Spinal cord (tissue), 10 donors: ENCODE data around the gene KIRREL3. TPM values are rescaled to one million over a fixed set of nuclear protein-coding genes. Genes with fewer than 3 reads are reported as not detected.

Experiments used
- DNase-seq, 6 donors: peaks; one replicate each; pipeline versions ENCODE4 v3.0.0 to v3.0.0-alpha.2; 2013 to 2015; ENCODE audit warnings: low spot score in 6 of 6, low read depth in 4 of 6
- H3K27ac ChIP-seq: one replicate; pipeline ENCODE4 v1.5.1; 2013; ENCODE audit warnings: low read depth, low read length, control low read depth
- H3K27me3 ChIP-seq: one replicate; pipeline ENCODE4 v1.6.1; 2013; ENCODE audit warnings: low read length; ENCODE audit not compliant: control insufficient read depth, insufficient read depth
- H3K36me3 ChIP-seq: one replicate; pipeline ENCODE4 v1.6.1; 2013; ENCODE audit warnings: low read length; ENCODE audit not compliant: control insufficient read depth, insufficient read depth
- H3K4me1 ChIP-seq: one replicate; pipeline ENCODE4 v1.6.1; 2013; ENCODE audit warnings: low read length; ENCODE audit not compliant: control insufficient read depth, insufficient read depth
- H3K4me3 ChIP-seq: one replicate; pipeline ENCODE4 v1.5.1; 2013; ENCODE audit warnings: low read depth, low read length, control low read depth
- H3K9me3 ChIP-seq: one replicate; pipeline ENCODE4 v1.6.1; 2013; ENCODE audit warnings: low read length; ENCODE audit not compliant: control insufficient read depth, insufficient read depth
- WGBS: methylation state at CpG from one replicate; pipeline ENCODE4 v1.1.5; 2013; ENCODE audit warnings: missing lambda C conversion rate; ENCODE audit not compliant: insufficient coverage; 5-methylcytosine and 5-hydroxymethylcytosine counted together
- polyA plus RNA-seq, 2 donors: library from polyadenylated mRNA; unstranded; fragments of 120-200 nt; gene quantifications; one replicate each; pipeline ENCODE4 v1.2.1, GENCODE V29; 2013; ENCODE audit not compliant: insufficient read length in 2 of 2
- total RNA-seq, 2 donors: library from RNA; depleted of rRNA in 1 of 2; stranded (reverse); fragments of 120-200 nt in 1 of 2; fragments of >200 nt in 1 of 2; gene quantifications; one replicate each; pipeline versions ENCODE4 v1.2.3 to v1.2.4, GENCODE V29; 2013 to 2014
- donor health status: healthy.

The KIRREL3 gene
- total and polyA plus RNA-seq, 4 donors: 10.0 to 58.1 (median 31.7) TPM

DNA sequence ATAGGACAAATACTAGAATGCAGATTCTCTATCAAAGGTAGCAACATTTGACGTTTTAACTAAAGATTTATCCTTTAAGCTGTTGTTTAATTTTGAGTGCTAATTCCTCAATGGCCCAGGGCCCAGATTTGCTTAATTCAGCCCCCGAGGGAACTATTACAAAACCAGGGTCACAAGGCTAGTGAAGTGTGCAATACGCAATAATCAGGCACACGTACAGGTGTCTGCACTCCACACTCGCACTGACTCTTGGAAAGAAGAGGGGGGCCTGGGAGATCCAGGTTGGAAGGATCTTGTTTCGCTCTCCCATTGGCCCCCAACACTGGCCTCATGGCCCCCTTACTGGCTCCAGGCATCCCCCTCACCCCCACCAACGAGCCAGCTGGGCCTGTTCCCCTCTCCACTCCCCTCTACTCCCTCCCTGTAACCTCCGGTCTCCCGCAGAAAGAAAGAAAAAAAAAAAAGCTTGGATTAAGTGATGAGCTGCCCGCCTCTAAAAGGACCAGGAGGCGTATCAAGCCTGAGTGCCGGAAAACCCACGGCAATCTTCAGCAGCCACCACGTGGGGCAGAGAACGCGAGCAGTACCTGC is 2.2 kb upstream of the KIRREL3 start:
- no peak for DNase-seq
- 11% methylated on average over 10 of the region's 16 CpGs for WGBS
- Histone ChIP-seq H3K4me3 (peak overlapping the region; percentile 51), H3K27me3 (peaks cover 17% of the 10 kb centered on the region), H3K9me3 (no peaks in the 10 kb centered on the region), H3K27ac (no peak overlapping the region), H3K4me1 (peaks cover 41% of the 10 kb centered on the region), H3K36me3 (no peaks in the 10 kb centered on the region)

DNA sequence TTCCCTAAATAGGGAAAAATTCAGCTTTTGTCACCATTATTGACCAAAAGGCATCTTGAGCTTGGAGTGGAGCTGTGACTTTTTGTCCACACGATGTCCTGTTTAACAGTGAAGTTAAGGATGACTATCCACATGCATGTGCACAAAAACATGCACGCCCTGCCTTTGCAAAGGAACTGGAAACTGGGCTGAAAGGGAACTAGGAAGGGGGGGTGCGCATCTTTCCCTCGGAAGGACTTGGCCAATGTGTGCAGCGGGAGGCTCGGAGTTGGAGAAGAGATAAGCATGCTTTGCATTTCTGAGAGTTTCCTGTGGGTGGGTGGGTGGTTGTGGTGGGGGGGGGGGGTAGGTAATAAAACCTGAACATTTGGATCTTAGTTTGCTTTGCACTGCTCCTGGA is 411 bp upstream of the KIRREL3 start:
- Histone ChIP-seq H3K36me3 (no peaks in the 10 kb centered on the region), H3K9me3 (no peaks in the 10 kb centered on the region), H3K4me1 (peaks cover 51% of the 10 kb centered on the region), H3K4me3 (peak overlapping the region; percentile 70), H3K27ac (no peak overlapping the region), H3K27me3 (peaks cover 17% of the 10 kb centered on the region)
- DNase-seq: peak in 1 of 6 donors; percentile 73
- 2% methylated on average over 6 of the region's 6 CpGs for WGBS

- Histone ChIP-seq H3K36me3 (no peaks in the 10 kb centered on the region), H3K4me1 (peaks cover 50% of the 10 kb centered on the region), H3K9me3 (no peaks in the 10 kb centered on the region), H3K4me3 (peak overlapping the region; percentile 70), H3K27ac (no peak overlapping the region), H3K27me3 (peaks cover 17% of the 10 kb centered on the region)
- 39% methylated on average over 4 of the region's 5 CpGs for WGBS
- DNase-seq: peak in 1 of 6 donors; percentile 54
Measured at GRCh38 chr11:126999366-126999765, 1.2 kb downstream of the KIRREL3 start.

GRCh38 chr11:126997641-126998040 is 2.9 kb downstream of the KIRREL3 start:
- WGBS: 58% methylated on average over 3 of the region's 4 CpGs
- Histone ChIP-seq H3K9me3 (no peaks in the 10 kb centered on the region), H3K27ac (no peak overlapping the region), H3K4me1 (peaks cover 32% of the 10 kb centered on the region), H3K27me3 (peaks cover 8% of the 10 kb centered on the region), H3K36me3 (no peaks in the 10 kb centered on the region), H3K4me3 (no peak overlapping the region)
- DNase-seq: no peak

- H3K27me3 ChIP-seq: peaks cover 5% of the 10 kb centered on the region
- H3K36me3 ChIP-seq: no peaks in the 10 kb centered on the region
- H3K27ac ChIP-seq: no peak overlapping the region
- DNase-seq: peak in 1 of 6 donors; percentile 56
- no peaks in the 10 kb centered on the region for H3K9me3 ChIP-seq
- 15% methylated on average over 2 of the region's 5 CpGs for WGBS
- no peak overlapping the region for H3K4me3 ChIP-seq
- peaks cover 32% of the 10 kb centered on the region for H3K4me1 ChIP-seq
Measured at GRCh38 chr11:126997196-126997595, 3.4 kb downstream of the KIRREL3 start.

DNA sequence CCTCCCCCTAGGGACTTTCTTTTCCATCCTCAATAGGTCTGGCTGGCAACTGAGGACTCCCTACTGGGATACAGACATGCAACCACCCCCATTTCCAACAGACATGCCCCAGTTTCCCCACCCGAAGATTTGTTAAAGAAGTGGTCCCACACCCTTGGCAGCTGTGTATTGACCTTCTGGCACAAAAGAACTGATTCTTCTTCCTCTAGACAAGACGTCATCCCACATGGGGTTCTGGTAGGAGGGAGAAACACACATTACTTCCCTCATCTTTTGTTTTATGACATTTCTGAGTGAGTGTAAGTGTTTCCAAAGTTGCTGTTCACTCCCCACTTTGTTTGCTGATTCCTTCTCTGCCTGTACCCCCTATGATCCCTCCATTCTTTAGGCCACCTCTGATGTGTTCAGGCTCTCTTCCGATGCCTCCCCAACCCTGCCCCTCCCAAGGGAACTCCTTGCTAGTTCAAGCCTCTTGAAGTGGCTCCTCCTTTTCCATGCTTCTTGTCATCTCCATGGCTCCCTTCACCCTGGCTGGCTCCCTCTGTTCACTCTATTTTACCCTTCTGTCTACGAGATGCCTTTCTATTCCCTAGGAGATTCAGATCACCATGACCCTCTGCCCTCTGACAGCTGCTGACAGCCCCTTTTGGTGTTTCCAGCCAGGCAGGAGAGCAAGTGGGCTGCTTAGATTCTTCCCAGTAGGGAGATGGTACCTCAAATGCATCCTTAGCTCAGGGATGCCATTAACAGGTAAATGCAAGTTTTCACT is 4.3 kb downstream of the KIRREL3 start:
- Histone ChIP-seq H3K9me3 (no peaks in the 10 kb centered on the region), H3K4me3 (no peak overlapping the region), H3K27ac (no peak overlapping the region), H3K4me1 (peaks cover 32% of the 10 kb centered on the region), H3K27me3 (peaks cover 5% of the 10 kb centered on the region), H3K36me3 (no peaks in the 10 kb centered on the region)
- no peak for DNase-seq
- WGBS: 45% methylated on average over 1 of the region's 4 CpGs

GRCh38 chr11:126993599-126993998 is 7.0 kb downstream of the KIRREL3 start:
- H3K4me3 ChIP-seq: no peak overlapping the region
- H3K36me3 ChIP-seq: no peaks in the 10 kb centered on the region
- H3K4me1 ChIP-seq: peaks cover 30% of the 10 kb centered on the region
- no peak overlapping the region for H3K27ac ChIP-seq
- WGBS: 100% methylated on average over 1 of the region's 2 CpGs
- H3K27me3 ChIP-seq: no peaks in the 10 kb centered on the region
- DNase-seq: no peak
- no peaks in the 10 kb centered on the region for H3K9me3 ChIP-seq

- no peak overlapping the region for H3K4me3 ChIP-seq
- peaks cover 30% of the 10 kb centered on the region for H3K4me1 ChIP-seq
- 87% methylated on average over 2 of the region's 2 CpGs for WGBS
- H3K9me3 ChIP-seq: no peaks in the 10 kb centered on the region
- DNase-seq: no peak
- H3K27me3 ChIP-seq: no peaks in the 10 kb centered on the region
- H3K36me3 ChIP-seq: no peaks in the 10 kb centered on the region
- no peak overlapping the region for H3K27ac ChIP-seq
Measured at GRCh38 chr11:126992804-126993111, 7.8 kb downstream of the KIRREL3 start.

DNA sequence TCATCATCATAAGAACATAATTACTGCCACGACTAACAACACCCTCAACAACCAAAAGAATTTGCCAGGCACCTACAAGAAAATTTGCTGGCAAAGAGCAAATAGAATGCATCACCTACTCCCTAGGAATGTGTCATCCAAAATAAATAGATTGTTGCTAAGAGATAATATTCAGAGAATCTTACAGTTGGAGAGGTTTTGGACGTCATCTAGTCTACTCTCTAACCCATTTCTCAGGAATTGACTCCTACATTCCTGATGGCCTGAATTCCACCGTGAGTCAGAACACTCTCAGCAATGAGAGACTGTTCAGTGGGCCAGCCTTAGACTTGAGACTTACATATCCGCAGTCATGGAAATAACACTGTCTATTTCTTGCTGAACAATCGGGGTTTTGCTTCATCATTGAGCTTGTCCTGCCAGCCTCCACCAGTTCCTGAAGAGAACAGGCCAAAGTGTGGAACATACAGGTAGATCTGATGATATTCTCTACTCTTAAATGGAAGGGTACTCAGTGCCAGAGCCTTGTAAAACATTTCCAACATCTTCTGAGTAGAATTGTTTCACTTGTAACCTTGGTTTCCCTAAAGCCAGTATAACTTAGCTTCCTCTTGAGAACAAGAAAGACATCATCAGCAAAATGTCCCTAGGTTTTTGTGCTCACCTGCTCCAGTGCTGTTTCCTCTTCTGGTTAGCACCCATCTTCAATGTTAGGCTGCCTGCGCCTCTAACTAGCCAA is 8.3 kb downstream of the KIRREL3 start:
- Histone ChIP-seq H3K27me3 (no peaks in the 10 kb centered on the region), H3K27ac (no peak overlapping the region), H3K36me3 (no peaks in the 10 kb centered on the region), H3K4me3 (no peak overlapping the region), H3K4me1 (peaks cover 29% of the 10 kb centered on the region), H3K9me3 (no peaks in the 10 kb centered on the region)
- no peak for DNase-seq
- 95% methylated on average over 3 of the region's 6 CpGs for WGBS
